H1 (cell line): ENCODE data around the gene RAD51B. TPM values are rescaled to one million over a fixed set of nuclear protein-coding genes. Genes with fewer than 3 reads are reported as not detected.

Experiments
- CTCF ChIA-PET: fragments of 300-600 bp; sonication (Branson Sonifier 250); formaldehyde crosslinking; loops from one replicate; lab custom pipeline; 2021; ENCODE audit not compliant: partially characterized antibody; lab: Charles Lee
- POLR2A ChIA-PET: fragments of 300-600 bp; sonication (Branson Sonifier 250); formaldehyde crosslinking; loops from one replicate; lab custom pipeline; 2021; ENCODE audit warnings: inconsistent platforms; ENCODE audit not compliant: partially characterized antibody; lab: Charles Lee
- DNase-seq, 2 experiments: peaks; one replicate each; pipeline versions ENCODE4 v3.0.0 to v3.0.0-alpha.2; 2010 to 2022; ENCODE audit warnings: low spot score in 2 of 2, low read depth in 1 of 2, mixed read lengths in 1 of 2
- FAIRE-seq: peaks from 2 replicates; lab custom pipeline; 2011; peaks lifted over from hg19 to GRCh38; lab: Jason Lieb, UNC
- H2AFZ ChIP-seq: 2 replicates; pipeline ENCODE4 v1.8.1; 2012; ENCODE audit warnings: low read length, inconsistent platforms
- H2AK5ac ChIP-seq: 2 replicates; pipeline ENCODE4 v1.6.1; 2013; ENCODE audit warnings: low read depth, low read length
- H2BK120ac ChIP-seq: replicated peaks from 2 replicates; pipeline ENCODE3; 2013; ENCODE audit warnings: low read depth, low read length, inconsistent platforms
- H2BK12ac ChIP-seq: 2 replicates; pipeline ENCODE4 v1.6.1; 2013; ENCODE audit warnings: low read depth, low read length
- H2BK15ac ChIP-seq: 2 replicates; pipeline ENCODE4 v1.6.1; 2013; ENCODE audit warnings: low read length
- H2BK20ac ChIP-seq: 2 replicates; pipeline ENCODE4 v1.6.1; 2013; ENCODE audit warnings: low read length
- H2BK5ac ChIP-seq: 2 replicates; pipeline ENCODE4 v1.6.1; 2013; ENCODE audit warnings: low read depth, low read length
- H3K14ac ChIP-seq: 2 replicates; pipeline ENCODE4 v1.6.1; 2013; ENCODE audit warnings: inconsistent platforms; ENCODE audit not compliant: insufficient read length
- H3K18ac ChIP-seq: 2 replicates; pipeline ENCODE4 v1.6.1; 2013; ENCODE audit warnings: low read length; ENCODE audit errors: extremely low read depth
- H3K23ac ChIP-seq: 2 replicates; pipeline ENCODE4 v1.6.1; 2013; ENCODE audit warnings: inconsistent platforms; ENCODE audit not compliant: insufficient read length
- H3K23me2 ChIP-seq: 2 replicates; pipeline ENCODE4 v1.6.1; 2013; ENCODE audit warnings: low read depth, low read length
- H3K27ac ChIP-seq: 2 replicates; pipeline ENCODE4 v1.6.1; 2011; ENCODE audit warnings: low read depth, low read length, inconsistent platforms
- H3K27me3 ChIP-seq, 4 experiments: replicated peaks in 1 of 4; 1 replicate in 1 of 4; 2 replicates in 3 of 4; pipeline versions ENCODE4 v1.6.1 to v1.8.1; 2011 to 2013; ENCODE audit warnings: low read length in 3 of 4, mild to moderate bottlenecking in 3 of 4, inconsistent platforms in 2 of 4, mixed read lengths in 2 of 4, moderate library complexity in 1 of 4; ENCODE audit not compliant: control insufficient read depth in 3 of 4, insufficient read depth in 3 of 4; ENCODE audit errors: extremely low read depth in 1 of 4
- H3K36me3 ChIP-seq, 4 experiments: 2 replicates each; pipeline versions ENCODE4 v1.6.1 to v1.8.1; 2011 to 2013; ENCODE audit warnings: mild to moderate bottlenecking in 4 of 4, low read length in 3 of 4, moderate library complexity in 2 of 4, control low read depth in 1 of 4, inconsistent platforms in 1 of 4; ENCODE audit not compliant: insufficient read depth in 4 of 4, control insufficient read depth in 2 of 4
- H3K4ac ChIP-seq: replicated peaks from 2 replicates; pipeline ENCODE3; 2013; ENCODE audit warnings: low read length, low read depth, mixed read lengths, inconsistent platforms; ENCODE audit not compliant: insufficient read length
- H3K4me1 ChIP-seq, 4 experiments: replicated peaks in 1 of 4; 1 replicate in 1 of 4; 2 replicates in 3 of 4; pipeline versions ENCODE4 v1.6.1 to v1.8.1; 2011 to 2013; ENCODE audit warnings: low read length in 3 of 4, inconsistent platforms in 2 of 4, mixed read lengths in 1 of 4; ENCODE audit not compliant: insufficient read depth in 4 of 4, control insufficient read depth in 3 of 4
- H3K4me2 ChIP-seq, 2 experiments: 2 replicates each; pipeline versions ENCODE4 v1.6.1 to v1.8.1; 2011 to 2013; ENCODE audit warnings: low read depth in 2 of 2, low read length in 2 of 2, control low read depth in 1 of 2, inconsistent platforms in 1 of 2, mild to moderate bottlenecking in 1 of 2; ENCODE audit not compliant: insufficient read depth in 1 of 2
- H3K4me3 ChIP-seq, 4 experiments: fragments of 200-600, 300-600 bp in 1 of 4; sonication (generic), shearing (Covaris generic), sonication (Bioruptor Twin) in 1 of 4; 2 replicates each; pipeline versions ENCODE4 v1.5.1 to v1.8.1; 2011 to 2016; ENCODE audit warnings: low read length in 4 of 4, low read depth in 3 of 4, control low read depth in 2 of 4, inconsistent platforms in 2 of 4, mild to moderate bottlenecking in 2 of 4, mixed read lengths in 1 of 4, moderate library complexity in 1 of 4; ENCODE audit not compliant: insufficient read depth in 2 of 4; ENCODE audit errors: extremely low read depth in 1 of 4
- H3K56ac ChIP-seq: replicated peaks from 2 replicates; pipeline ENCODE3; 2013; ENCODE audit warnings: low read depth, mild to moderate bottlenecking, mixed read lengths, low read length, inconsistent platforms; ENCODE audit not compliant: insufficient read length
- H3K79me1 ChIP-seq: 2 replicates; pipeline ENCODE4 v1.6.1; 2013; ENCODE audit warnings: low read depth, low read length, control low read depth
- H3K79me2 ChIP-seq, 2 experiments: 2 replicates each; pipeline versions ENCODE4 v1.6.1 to v1.8.1; 2012 to 2013; ENCODE audit warnings: low read length in 2 of 2, mild to moderate bottlenecking in 2 of 2, inconsistent platforms in 1 of 2; ENCODE audit not compliant: insufficient read depth in 2 of 2, control insufficient read depth in 1 of 2
- H3K9ac ChIP-seq, 4 experiments: replicated peaks in 1 of 4; 1 replicate in 1 of 4; 2 replicates in 3 of 4; pipeline versions ENCODE4 v1.6.1 to v1.8.1; 2011 to 2013; ENCODE audit warnings: low read depth in 3 of 4, low read length in 3 of 4, control low read depth in 2 of 4, mild to moderate bottlenecking in 2 of 4, moderate library complexity in 2 of 4, inconsistent platforms in 1 of 4; ENCODE audit errors: extremely low read depth in 1 of 4
- H3K9me3 ChIP-seq, 2 experiments: 2 replicates each; pipeline versions ENCODE4 v1.6.1 to v1.8.1; 2012 to 2013; ENCODE audit warnings: mild to moderate bottlenecking in 2 of 2, moderate library complexity in 2 of 2, control low read depth in 1 of 2, inconsistent platforms in 1 of 2, low read depth in 1 of 2, low read length in 1 of 2, mixed read lengths in 1 of 2; ENCODE audit not compliant: insufficient read depth in 2 of 2
- H4K20me1 ChIP-seq, 2 experiments: replicated peaks in 1 of 2; 2 replicates each; pipeline versions ENCODE3 to v1.8.1; 2011 to 2013; ENCODE audit warnings: inconsistent platforms in 2 of 2, low read length in 2 of 2, mild to moderate bottlenecking in 1 of 2; ENCODE audit not compliant: insufficient read depth in 2 of 2, control insufficient read depth in 1 of 2
- H4K5ac ChIP-seq: 2 replicates; pipeline ENCODE4 v1.6.1; 2013; ENCODE audit warnings: low read length, low read depth, mixed read lengths, inconsistent platforms; ENCODE audit not compliant: insufficient read length
- H4K8ac ChIP-seq: 2 replicates; pipeline ENCODE4 v1.8.0; 2013; ENCODE audit warnings: mild to moderate bottlenecking, moderate library complexity, low read length, inconsistent platforms; ENCODE audit not compliant: insufficient read depth; ENCODE audit errors: extremely low read depth
- H4K91ac ChIP-seq: replicated peaks from 2 replicates; pipeline ENCODE3; 2013; ENCODE audit warnings: low read length, mixed read lengths, inconsistent platforms; ENCODE audit not compliant: insufficient read length
- ASH2L ChIP-seq: fragments of 200-600, 300-600 bp; sonication (generic); IDR thresholded peaks from one replicate; pipeline ENCODE4 v1.7.1; 2017; ENCODE audit warnings: low read length
- CEBPB ChIP-seq: IDR thresholded peaks from 2 replicates; pipeline ENCODE4 v1.6.1; 2012; ENCODE audit warnings: low read depth, low read length
- CHD2 ChIP-seq: IDR thresholded peaks from 2 replicates; pipeline ENCODE4 v1.6.1; 2012; ENCODE audit warnings: low read length, improper control_type of control experiment
- EGR1 ChIP-seq: IDR thresholded peaks from 2 replicates; pipeline ENCODE4 v1.6.1; 2011; ENCODE audit warnings: low read depth, low read length, borderline replicate concordance
- EP300 ChIP-seq, 2 experiments: IDR thresholded peaks; 1 replicate in 1 of 2; 2 replicates in 1 of 2; pipeline ENCODE4 v1.6.1; 2011 to 2012; ENCODE audit warnings: low read depth in 2 of 2, low read length in 2 of 2, mild to moderate bottlenecking in 2 of 2, borderline replicate concordance in 1 of 2, inconsistent platforms in 1 of 2, moderate library complexity in 1 of 2
- EZH2 ChIP-seq: fragments of 200-600 bp; sonication (generic); IDR thresholded peaks from 2 replicates; pipeline ENCODE4 v1.7.1; 2012; ENCODE audit warnings: low read depth, mild to moderate bottlenecking, moderate library complexity, low read length, inconsistent platforms; ENCODE audit not compliant: severe bottlenecking
- JUND ChIP-seq: IDR thresholded peaks from 2 replicates; pipeline ENCODE4 v1.6.1; 2011; ENCODE audit warnings: mild to moderate bottlenecking, improper control_type of control experiment, low read length
- MAX ChIP-seq: IDR thresholded peaks from 2 replicates; pipeline ENCODE4 v1.6.1; 2012; ENCODE audit warnings: inconsistent platforms
- PHF8 ChIP-seq: fragments of 200-600 bp; sonication (generic); conservative IDR thresholded peaks from 2 replicates; pipeline ENCODE4 v1.7.1; 2012; ENCODE audit warnings: low read depth, mild to moderate bottlenecking, inconsistent platforms, low read length, moderate library complexity
- RFX5 ChIP-seq: IDR thresholded peaks from 2 replicates; pipeline ENCODE4 v1.6.1; 2011; ENCODE audit warnings: low read depth, low read length, improper control_type of control experiment, borderline replicate concordance
- RXRA ChIP-seq: IDR thresholded peaks from 2 replicates; pipeline ENCODE4 v1.6.1; 2011; ENCODE audit warnings: low read depth, mild to moderate bottlenecking, low read length, moderate library complexity; ENCODE audit not compliant: insufficient read depth
- SIN3A ChIP-seq, 2 experiments: IDR thresholded peaks in 1 of 2; conservative IDR thresholded peaks in 1 of 2; 2 replicates each; pipeline ENCODE4 v1.6.1; 2011 to 2012; ENCODE audit warnings: low read length in 2 of 2, improper control_type of control experiment in 1 of 2, low read depth in 1 of 2, mild to moderate bottlenecking in 1 of 2
- USF2 ChIP-seq: IDR thresholded peaks from 2 replicates; pipeline ENCODE4 v1.6.1; 2011; ENCODE audit warnings: low read length, improper control_type of control experiment
- WGBS, 2 experiments: shearing (Covaris generic) in 1 of 2; methylation state at CpG; one replicate each; pipeline versions ENCODE4 v1.1.6 to v1.1.7; 2013 to 2015; ENCODE audit warnings: low lambda C conversion rate in 2 of 2, mixed read lengths in 2 of 2, inconsistent platforms in 1 of 2, low coverage in 1 of 2, missing lambda C conversion rate in 1 of 2; ENCODE audit not compliant: insufficient replicate concordance in 2 of 2, insufficient coverage in 1 of 2, insufficient read length in 1 of 2; ENCODE audit errors: extremely low coverage in 1 of 2, missing lambda C conversion rate in 1 of 2; 5-methylcytosine and 5-hydroxymethylcytosine counted together
- polyA plus RNA-seq, 7 experiments: library from polyadenylated mRNA; depleted of rRNA in 3 of 7; stranded (reverse) in 5 of 7; unstranded in 2 of 7; fragments of >200 nt in 5 of 7; fragments of 200-250 nt in 2 of 7; gene quantifications; 1 replicate in 5 of 7; 2 replicates in 1 of 7; 4 replicates in 1 of 7; pipeline versions ENCODE4 v1.2.1 to v1.2.3, GENCODE V29; 2011 to 2013; ENCODE audit warnings: missing spikeins in 2 of 7, mixed read lengths in 2 of 7
- total RNA-seq: library from RNA; stranded (reverse); fragmentation: NEBNext Ultra II Directional; extraction: Animal tissue kit (Norgen Biotek cat#: 25700); gene quantifications from 2 replicates; pipeline ENCODE4 v1.2.1, GENCODE V29; 2021

Gene RAD51B
- total and polyA plus RNA-seq, 2 of the 8 experiments (the other 6 are each of a cell fraction or from before 2014, with no cell fraction given), result 3.9 to 14.9 TPM

- no peak overlapping the region for H3K4me2 ChIP-seq
- no peak overlapping the region for H3K9ac ChIP-seq
- H3K18ac ChIP-seq, result no peak overlapping the region
- FAIRE-seq (no peak), DNase-seq (no peak)
- H2BK120ac ChIP-seq, result no peak overlapping the region
- no peaks in the 10 kb centered on the region for H3K9me3 ChIP-seq
- 90% methylated on average over 20 of the region's 20 CpGs; no CpG with 5 or more reads in 1 of the 2 experiments for WGBS, 2 experiments
- H4K20me1 ChIP-seq, result peaks cover 2 to 6% of the 10 kb centered on the region in 2 experiments
- peaks cover 13 to 79% (median 58%) of the 10 kb centered on the region in 4 experiments; a peak in 7 of 8 replicates for H3K36me3 ChIP-seq
- H2AK5ac ChIP-seq, result no peak overlapping the region
- H2BK5ac ChIP-seq, result no peak overlapping the region
- H3K27ac ChIP-seq, result no peak overlapping the region
- H3K27me3 ChIP-seq, result no peaks in the 10 kb centered on the region
- H3K4me1 ChIP-seq, result no peaks in the 10 kb centered on the region
- no peak overlapping the region for H2BK15ac ChIP-seq
- no peak overlapping the region for H3K56ac ChIP-seq
- H3K14ac ChIP-seq, result no peak overlapping the region
- no peaks in the 10 kb centered on the region for H3K79me2 ChIP-seq
- no peaks in the 10 kb centered on the region for H3K23me2 ChIP-seq
- POLR2A ChIA-PET, result interaction anchor here (1.5 kb wide), 1 partner anchor 9 kb away, joined by 3 read pairs; no protein-coding TSS in a partner anchor
- H2BK20ac ChIP-seq, result no peak overlapping the region
- H4K5ac ChIP-seq, result no peak overlapping the region
- H4K91ac ChIP-seq, result no peak overlapping the region
- H3K4me3 ChIP-seq, result no peak overlapping the region
- no peak overlapping the region for H3K23ac ChIP-seq
- CTCF ChIA-PET, result interaction anchor here (0.8 kb wide), 1 partner anchor 132 kb away, joined by 4 read pairs; no protein-coding TSS in a partner anchor
- H2AFZ ChIP-seq, result no peak overlapping the region
- H4K8ac ChIP-seq, result no peak overlapping the region
- H3K4ac ChIP-seq, result no peak overlapping the region
- H3K79me1 ChIP-seq, result no peaks in the 10 kb centered on the region
- H2BK12ac ChIP-seq, result no peak overlapping the region
- no peak for TF ChIP-seq CHD2
- no peak for TF ChIP-seq EZH2
- no peak for TF ChIP-seq SIN3A (conservative IDR thresholded peaks at IDR 0.05 in 1 of 2, IDR thresholded peaks at IDR 0.05 in 1 of 2; ENCODE audit: low read depth in 1 of 2, low read length in 2 of 2)
- TF ChIP-seq ASH2L, result no peak
- TF ChIP-seq JUND, result no peak
- no peak for TF ChIP-seq USF2
- no peak for TF ChIP-seq MAX
- TF ChIP-seq EGR1, result no peak
- no peak for TF ChIP-seq EP300 (IDR thresholded peaks at IDR 0.05; ENCODE audit: borderline replicate concordance in 1 of 2, low read depth in 2 of 2, low read length in 2 of 2)
- TF ChIP-seq PHF8, result no peak
- TF ChIP-seq RXRA, result no peak
- no peak for TF ChIP-seq CEBPB
- no peak for TF ChIP-seq RFX5
Observed at GRCh38 chr14:67798731-67799130, 20.8 kb upstream of the RAD51B start.
